HG02884 (cell line): ENCODE measurements around the gene FRY.

Experiments used
- ATAC-seq: cut with Tn5 transposase; IDR thresholded peaks from one replicate; pipeline ENCODE4 v1.9.1; 2021; ENCODE audit warnings: mild to moderate bottlenecking, moderate library complexity; ENCODE audit not compliant: unreplicated experiment

The FRY gene

DNA sequence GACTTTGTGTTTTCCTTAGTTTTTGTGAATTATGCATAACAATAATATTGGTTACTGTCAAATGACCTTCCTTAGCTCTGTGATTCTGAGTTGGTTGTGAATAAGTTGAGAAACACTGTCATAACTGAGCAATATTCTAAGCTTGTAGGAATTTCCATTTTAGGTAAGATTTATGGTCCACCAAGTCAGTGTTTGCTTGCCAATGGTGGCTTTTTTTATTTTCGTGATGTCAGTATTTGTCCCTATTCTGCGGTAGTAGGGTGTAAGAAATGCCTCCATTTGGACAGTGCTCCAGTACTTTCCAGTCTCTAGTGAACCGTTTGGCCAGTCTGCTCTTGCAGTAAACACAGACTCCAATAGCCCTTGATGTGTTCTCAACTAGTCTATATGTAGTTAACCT, 94.7 kb downstream of the FRY start:
- ATAC-seq = no peak

- ATAC-seq = no peak
Observed at GRCh38 chr13:32126756-32127155, 95.2 kb downstream of the FRY start.

DNA sequence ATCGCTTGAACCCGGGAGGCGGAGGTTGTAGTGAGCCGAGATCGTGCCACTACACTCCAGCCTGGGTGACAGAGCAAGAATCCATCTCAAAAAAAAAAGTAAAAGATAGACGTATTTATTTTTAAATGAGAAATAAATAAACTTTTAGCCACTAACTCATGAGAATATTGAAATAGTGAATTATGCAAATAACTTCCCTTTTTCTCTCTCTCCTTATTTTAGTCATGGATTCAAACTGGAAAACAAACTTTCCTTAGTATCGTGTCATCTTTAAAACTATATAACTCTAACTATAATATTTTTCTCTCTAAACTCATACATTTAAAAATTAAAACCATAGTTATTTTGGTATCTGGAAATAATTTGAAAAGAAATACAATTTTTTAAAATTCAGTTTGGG, 96.1 kb downstream of the FRY start:
- ATAC-seq = no peak

DNA sequence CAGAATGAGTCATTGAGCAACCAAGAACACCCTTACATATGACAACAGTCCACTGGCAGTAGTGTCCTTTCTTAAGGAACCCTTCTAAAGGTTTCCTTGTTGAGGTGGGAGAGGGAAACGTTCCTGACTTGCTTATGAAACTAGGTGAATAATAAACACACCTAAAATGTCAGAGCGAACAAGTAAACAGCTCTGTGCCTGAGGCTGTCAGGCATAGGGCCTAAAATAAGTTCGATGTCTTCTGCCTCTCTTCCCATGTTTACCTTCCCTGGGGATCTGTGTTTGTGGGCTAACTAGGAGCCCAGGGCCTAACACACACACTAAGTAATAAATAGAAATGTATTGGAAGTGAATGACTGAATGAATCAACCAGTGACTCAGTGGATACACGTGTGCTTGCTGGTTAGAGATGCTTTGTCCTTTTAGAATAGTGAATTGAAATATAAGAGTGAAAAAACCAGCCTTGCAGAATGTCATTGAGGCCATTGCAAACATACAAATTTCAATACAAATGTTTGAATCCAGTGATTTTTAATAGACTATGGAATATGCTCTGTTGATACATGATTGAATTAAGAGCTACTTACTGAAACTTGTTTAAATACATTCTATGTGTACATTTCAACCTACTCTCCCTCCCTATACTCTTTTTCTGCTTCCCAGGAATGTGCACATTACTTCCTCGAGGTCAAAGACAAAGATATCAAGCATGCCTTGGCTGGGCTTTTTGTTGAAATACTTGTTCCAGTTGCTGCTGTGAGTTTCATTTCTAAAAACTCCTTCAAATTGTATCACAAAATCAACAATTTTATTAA, 102.9 kb downstream of the FRY start:
- no peak for ATAC-seq

DNA sequence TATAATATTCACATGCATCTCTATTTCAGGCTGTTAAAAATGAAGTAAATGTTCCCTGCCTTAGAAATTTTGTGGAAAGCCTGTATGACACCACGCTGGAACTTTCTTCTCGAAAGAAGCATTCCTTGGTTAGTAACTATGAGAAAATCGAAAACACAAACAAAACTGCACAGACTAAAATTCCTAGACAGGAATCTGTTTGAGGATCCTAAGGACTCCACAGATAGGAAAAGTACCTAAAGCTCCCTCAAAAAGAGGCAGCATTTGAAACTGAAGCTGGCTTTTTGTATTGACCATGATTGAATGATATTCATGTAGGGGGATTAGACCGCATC, 103.4 kb downstream of the FRY start:
- ATAC-seq = no peak

DNA sequence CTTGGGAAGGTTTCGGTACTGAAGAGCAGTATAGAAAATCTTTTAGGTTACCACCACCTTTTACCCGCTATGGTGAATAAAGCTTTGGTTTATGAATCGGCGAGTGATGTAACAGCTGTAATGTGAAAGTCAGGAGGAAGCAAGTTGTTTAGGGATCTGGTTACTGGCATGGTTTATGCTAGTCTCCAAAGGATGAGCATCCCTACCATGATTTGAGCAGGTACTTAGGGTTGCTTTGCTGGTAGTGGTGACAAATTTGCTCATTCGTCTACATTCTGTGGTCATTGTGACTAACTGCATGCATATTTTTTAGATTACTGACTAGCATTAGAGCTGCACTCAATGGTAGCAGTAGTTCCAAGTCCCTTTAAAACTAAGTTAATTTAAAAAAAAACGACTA, 104.1 kb downstream of the FRY start:
- ATAC-seq = no peak

DNA sequence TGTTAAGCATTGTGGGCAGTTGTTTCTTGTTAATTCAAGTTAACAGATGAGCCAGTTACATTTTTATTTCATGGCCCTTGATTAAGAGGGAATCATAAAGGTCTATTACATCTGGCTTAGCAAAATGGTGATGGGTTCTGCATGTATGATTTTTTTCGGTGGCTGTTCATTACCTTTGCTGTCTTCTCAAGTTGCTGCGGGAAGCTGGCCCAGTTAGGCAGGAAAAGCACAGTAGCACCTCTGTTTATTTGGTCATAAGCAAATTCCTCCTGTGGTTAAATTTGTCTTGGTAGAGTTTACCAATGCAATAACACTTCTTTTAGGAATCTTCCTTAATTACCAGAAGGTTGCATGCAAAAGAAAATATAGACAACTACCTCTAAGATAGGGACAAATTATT, 104.5 kb downstream of the FRY start:
- ATAC-seq = no peak

- no peak for ATAC-seq
Observed at GRCh38 chr13:32136716-32137115, 105.1 kb downstream of the FRY start.

DNA sequence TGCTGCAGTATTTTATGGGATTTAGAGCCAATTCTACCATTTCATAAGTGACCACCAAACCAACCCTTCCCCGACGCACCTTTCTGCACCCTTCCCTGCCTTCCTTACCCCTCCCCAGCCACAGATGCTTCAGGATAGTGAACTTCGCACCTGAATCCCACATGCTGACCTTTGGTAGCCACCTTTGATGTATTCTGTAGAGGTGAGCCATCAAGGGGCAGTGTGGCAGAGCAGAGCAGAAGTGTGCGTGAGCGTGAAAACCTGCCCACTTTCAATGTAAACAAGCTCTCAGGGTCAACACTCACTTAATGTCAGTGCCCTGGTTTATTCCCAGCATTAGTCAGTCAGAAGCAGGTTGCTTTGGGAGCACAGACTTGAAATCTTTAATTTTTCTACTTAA, 107.7 kb downstream of the FRY start:
- no peak for ATAC-seq

- no peak for ATAC-seq
Observed at GRCh38 chr13:32140109-32140508, 108.5 kb downstream of the FRY start.

- ATAC-seq = no peak
Observed at GRCh38 chr13:32141462-32141861, 109.9 kb downstream of the FRY start.

DNA sequence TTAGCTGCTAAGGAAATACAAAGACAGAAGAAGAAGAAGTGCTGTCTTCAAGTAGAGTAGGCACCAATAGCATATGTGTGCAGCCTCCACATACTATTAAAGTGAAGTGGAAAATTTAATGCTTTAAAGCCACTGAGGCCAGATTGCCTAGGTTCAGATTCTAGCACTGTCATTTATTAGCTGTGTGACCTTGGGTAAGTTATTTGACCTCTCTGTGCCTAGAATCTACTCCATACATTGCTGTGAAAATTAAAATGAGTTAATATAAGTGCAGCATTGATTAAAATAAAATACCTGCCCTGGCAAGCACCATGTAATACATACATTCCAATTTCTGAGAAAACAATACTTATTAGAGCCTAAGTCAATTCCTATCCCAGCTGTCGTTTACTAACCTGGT, 110.5 kb downstream of the FRY start:
- no peak for ATAC-seq

DNA sequence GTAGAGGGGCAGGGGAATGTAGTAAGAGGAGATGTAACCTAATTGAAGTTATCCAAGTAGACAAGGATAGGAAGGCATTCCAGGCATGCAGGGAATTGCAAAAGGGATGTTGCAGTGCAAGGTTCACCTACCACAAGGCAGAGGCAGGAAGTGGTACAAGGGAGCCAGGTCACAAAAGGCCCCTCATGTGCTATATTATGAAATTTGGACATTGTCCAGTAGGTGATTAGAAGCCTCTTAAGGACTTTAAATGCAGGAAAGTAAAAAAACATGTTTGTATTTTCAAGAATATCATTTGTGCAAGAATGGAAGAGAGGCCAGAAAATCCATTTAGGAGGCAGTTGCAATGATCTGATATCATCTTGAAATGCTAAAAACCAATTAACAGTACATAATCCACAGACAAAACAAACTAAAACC, 111.4 kb downstream of the FRY start:
- ATAC-seq = no peak

DNA sequence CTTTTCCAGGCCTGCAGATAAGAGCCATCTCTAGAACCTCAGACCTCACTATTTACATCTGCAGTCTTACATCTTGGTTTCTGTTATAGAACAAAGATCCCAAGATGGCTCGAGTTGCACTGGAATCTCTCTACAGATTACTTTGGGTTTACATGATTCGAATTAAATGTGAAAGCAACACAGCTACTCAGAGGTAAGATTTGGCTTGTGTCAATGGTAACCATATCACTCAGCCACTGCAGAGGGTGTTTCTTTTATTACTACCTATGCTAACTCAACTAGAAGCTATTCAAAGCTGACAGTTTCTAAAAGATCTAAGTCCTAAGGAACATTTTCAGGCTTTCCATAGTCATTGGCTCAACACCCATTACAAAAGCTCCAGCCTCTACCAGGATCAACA, 115.6 kb downstream of the FRY start:
- ATAC-seq = no peak

DNA sequence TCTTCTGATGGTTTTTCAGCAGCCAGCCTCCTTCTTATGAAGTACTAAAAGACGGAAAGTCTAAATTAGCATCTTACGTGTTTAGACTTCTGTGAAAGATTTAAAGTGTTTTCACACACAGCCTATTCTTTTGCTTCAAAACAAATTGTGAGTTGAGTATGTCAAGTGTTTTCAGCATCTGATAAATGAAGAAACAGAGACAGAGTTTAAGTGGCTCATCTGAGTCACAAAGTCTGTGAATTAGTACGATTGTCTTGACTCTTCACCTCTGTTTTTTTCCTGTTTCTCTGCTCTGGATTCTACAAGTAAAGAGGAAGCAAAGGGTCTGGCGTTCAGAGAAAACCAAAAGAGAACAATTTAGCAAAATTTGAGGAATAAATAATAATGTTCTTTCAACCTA, 116.4 kb downstream of the FRY start:
- ATAC-seq = no peak

GRCh38 chr13:32150239-32150638, 118.7 kb downstream of the FRY start:
- no peak for ATAC-seq

GRCh38 chr13:32150794-32151193, 119.2 kb downstream of the FRY start:
- ATAC-seq = no peak

DNA sequence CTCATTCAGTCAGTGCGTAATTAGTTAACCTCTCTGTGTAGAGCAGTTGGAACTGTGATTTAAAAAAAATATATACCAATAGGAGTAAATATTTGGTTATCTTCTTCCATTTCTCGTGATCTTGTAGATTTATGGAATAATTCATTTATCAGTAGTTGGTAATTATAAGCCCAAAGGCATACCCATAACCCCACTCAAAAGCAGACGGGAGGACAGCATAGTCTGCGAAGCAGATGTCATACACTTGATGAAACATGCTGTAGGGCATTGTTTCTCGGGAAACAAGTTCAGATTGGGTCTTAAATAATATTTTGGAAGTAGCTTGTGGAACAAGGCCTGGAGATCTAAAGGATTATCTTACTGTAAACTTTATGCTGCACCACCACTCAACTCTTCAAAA, 119.7 kb downstream of the FRY start:
- no peak for ATAC-seq

DNA sequence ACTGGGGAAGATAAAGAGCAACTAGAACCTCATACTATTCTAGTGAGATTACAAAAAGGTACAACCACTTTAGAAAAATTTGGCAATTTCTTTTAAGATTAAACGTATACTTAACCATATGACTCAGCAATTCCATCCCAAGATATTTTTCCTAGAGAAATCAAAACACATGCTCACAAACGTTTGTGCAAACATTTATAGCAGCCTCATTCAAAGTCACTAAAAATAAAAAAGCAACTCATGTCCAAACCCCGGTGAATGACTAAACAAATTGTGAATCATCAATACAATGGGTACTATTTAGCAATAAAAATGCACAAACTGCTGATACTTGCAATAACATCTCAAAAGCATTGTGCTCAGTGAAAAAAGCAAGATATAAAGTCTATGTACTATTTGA, 121.5 kb downstream of the FRY start:
- ATAC-seq = no peak

- ATAC-seq = no peak
Observed at GRCh38 chr13:32159137-32159869, 127.7 kb downstream of the FRY start.

GRCh38 chr13:32162395-32163005, 130.9 kb downstream of the FRY start:
- no peak for ATAC-seq

GRCh38 chr13:32164622-32165268, 133.2 kb downstream of the FRY start:
- ATAC-seq = peak; percentile 63
